ENCODE results near the gene PDGFD.

The PDGFD gene

DNA sequence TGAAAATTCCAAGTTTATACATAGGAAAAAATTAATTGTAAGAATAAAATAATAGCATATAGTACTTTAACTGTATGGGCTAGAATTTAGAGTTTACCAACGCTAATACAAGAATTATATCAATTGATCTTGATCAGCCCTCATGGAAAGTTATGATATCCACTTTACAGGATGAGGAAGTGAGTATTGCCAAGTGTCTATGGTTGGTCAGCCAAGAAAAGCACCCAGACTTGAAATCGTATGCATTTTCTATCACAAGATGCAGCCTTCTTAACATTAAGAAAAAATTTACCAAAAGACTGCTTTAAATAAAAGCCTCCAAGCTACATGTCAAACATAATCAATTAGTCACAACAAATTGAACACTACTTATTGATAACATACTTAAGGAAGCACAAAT is 74.5 kb downstream of the PDGFD start:
- TF ChIP-seq, protein P1, sequence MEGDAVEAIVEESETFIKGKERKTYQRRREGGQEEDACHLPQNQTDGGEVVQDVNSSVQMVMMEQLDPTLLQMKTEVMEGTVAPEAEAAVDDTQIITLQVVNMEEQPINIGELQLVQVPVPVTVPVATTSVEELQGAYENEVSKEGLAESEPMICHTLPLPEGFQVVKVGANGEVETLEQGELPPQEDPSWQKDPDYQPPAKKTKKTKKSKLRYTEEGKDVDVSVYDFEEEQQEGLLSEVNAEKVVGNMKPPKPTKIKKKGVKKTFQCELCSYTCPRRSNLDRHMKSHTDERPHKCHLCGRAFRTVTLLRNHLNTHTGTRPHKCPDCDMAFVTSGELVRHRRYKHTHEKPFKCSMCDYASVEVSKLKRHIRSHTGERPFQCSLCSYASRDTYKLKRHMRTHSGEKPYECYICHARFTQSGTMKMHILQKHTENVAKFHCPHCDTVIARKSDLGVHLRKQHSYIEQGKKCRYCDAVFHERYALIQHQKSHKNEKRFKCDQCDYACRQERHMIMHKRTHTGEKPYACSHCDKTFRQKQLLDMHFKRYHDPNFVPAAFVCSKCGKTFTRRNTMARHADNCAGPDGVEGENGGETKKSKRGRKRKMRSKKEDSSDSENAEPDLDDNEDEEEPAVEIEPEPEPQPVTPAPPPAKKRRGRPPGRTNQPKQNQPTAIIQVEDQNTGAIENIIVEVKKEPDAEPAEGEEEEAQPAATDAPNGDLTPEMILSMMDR (IDR thresholded peaks at IDR 0.05; ENCODE audit: low read depth, low read length) = no peak
- DNase-seq (ENCODE audit: extremely low read depth, low read depth) = no peak

DNA sequence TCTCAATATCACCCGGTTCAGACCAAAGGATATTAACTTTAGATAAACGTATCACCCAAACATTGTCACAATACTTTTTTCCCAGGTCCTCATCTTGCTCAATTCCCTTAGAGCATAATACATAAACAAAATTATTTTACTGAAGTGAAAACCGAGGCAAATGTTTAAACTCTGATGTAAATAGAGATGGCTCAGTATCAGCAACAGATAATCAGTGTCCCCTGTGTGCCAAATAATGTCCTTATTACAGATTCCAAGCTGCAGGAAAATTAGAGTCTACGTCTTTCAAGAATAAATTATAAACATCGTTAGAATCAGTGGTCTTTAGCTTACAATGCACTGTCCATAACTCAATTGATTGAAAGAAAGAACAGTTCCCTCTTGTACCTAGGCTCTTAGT is 77.3 kb downstream of the PDGFD start:
- TF ChIP-seq, protein P1 (IDR thresholded peaks at IDR 0.05; ENCODE audit: low read depth, low read length) = no peak
- DNase-seq (ENCODE audit: extremely low read depth, low read depth) = no peak

- TF ChIP-seq, protein P1 (IDR thresholded peaks at IDR 0.05; ENCODE audit: low read depth, low read length) = no peak
- no peak for DNase-seq (ENCODE audit: extremely low read depth, low read depth)
Observed at GRCh38 chr11:104078995-104079394, 85.0 kb downstream of the PDGFD start.

DNA sequence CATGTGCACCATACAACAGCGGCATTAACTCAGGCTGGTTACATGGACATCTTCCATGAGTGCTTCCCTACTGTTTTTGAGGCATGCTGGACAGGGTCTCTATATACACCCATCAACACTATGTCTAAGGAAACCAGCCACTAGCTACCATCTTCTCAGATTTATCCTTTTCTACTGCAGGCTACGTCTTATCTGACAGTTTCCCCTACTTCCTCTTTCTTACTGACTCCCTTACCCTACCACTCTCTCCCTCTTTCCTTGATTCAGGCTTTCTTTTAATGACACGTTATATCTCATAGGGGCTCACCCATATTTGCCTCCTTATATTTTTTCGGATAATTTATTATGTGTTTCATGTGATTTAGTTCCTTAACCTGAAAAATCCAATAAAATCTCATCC is 85.7 kb downstream of the PDGFD start:
- TF ChIP-seq, protein P1 (IDR thresholded peaks at IDR 0.05; ENCODE audit: low read depth, low read length) = no peak
- no peak for DNase-seq (ENCODE audit: extremely low read depth, low read depth)

DNA sequence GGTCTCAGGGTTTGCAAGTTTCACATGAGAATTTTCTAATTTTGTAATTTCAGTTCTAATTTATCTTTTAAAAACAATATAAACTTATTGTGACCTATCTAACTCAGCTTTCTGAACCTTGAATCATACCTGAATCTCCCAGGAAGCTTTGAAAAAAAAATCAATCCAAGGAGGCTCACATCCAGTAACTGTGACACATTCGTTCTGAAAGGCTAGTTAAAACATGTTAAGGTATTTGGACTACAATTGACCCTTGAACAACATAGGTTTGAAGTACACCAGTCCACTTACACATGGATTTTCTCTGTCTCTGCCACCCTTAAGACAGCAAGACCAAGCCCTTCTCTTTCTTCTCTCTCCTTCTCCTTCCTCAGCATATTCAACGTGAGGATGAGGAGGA is 87.5 kb downstream of the PDGFD start:
- TF ChIP-seq, protein P1 (IDR thresholded peaks at IDR 0.05; ENCODE audit: low read depth, low read length) = no peak
- no peak for DNase-seq (ENCODE audit: extremely low read depth, low read depth)

DNA sequence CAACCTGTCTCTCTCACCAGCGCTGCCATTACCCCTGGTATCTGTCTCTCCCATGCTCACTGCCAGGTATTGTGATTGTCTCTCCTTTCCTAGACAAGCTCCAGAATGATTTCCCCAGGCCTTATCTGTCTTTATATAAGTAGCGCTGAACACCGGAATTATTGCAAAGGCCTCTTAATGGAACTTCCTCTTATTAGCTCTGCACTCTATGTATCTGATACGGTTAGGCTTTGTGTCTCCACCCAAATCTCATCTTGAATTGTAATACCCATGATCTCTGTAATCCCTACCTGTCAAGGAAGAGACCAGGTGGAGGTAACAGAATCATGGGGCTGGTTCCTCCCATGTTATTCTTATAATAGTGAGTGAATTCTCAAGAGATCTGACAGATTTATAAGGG is 88.2 kb downstream of the PDGFD start:
- no peak for DNase-seq (ENCODE audit: extremely low read depth, low read depth)
- TF ChIP-seq, protein P1 (IDR thresholded peaks at IDR 0.05; ENCODE audit: low read depth, low read length) = no peak

DNA sequence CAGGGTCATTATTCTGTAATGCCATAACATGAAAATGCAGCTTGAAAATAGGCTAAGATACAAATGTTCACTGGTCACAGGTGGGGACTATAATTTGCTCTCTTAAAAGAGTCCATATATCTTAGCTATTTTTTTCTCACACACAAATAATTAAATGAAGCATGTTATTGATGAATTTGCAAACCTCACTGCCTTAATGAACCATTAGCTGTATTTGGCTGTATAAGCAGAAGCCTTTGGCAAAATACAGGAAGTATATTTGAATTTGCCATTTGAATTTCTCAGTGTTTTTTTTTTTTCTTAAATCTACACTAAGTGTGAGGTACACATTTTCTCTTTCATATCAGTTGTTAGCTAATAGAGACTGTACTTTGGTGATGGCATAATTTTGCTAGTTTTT is 88.9 kb downstream of the PDGFD start:
- TF ChIP-seq, protein P1 (IDR thresholded peaks at IDR 0.05; ENCODE audit: low read depth, low read length) = no peak
- DNase-seq (ENCODE audit: extremely low read depth, low read depth) = no peak
